ENCODE data around the gene ZMYND11. TPM values are rescaled to one million over a fixed set of nuclear protein-coding genes. Genes with fewer than 3 reads are reported as not detected.

Gene ZMYND11
- total RNA-seq, 1 donor from 2014 or later, result 49.7 TPM

DNA sequence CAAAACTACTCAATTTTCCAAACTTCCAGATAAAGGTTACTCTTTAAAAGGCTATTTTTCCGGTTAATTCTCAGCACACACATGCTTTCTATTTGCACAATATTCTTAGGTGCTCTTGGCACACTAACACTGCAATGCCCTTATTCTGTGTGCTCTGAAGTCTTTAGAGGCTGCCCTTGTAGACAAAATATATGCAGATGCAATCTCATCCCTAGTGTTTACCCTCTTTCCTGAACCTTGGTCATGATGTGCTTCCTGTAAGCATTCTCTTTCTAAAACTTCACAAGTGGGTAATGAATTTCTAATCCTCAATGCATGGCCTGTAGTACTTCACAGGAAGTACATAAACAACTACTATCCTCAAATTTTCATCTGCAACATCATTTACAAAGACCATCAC, 45.1 kb upstream of the ZMYND11 start:
- H3K9me3 Mint-ChIP-seq, result peaks cover 6% of the 10 kb centered on the region
- no peak overlapping the region for H3K27ac Mint-ChIP-seq (ENCODE audit: unreplicated experiment)
- peaks cover 2% of the 10 kb centered on the region for H3K36me3 Mint-ChIP-seq (ENCODE audit: low read depth)
- peaks cover under 1% of the 10 kb centered on the region for H3K4me1 Mint-ChIP-seq
- DNase-seq (ENCODE audit: low read depth, low spot score), result no peak
- TF ChIP-seq, protein P1, sequence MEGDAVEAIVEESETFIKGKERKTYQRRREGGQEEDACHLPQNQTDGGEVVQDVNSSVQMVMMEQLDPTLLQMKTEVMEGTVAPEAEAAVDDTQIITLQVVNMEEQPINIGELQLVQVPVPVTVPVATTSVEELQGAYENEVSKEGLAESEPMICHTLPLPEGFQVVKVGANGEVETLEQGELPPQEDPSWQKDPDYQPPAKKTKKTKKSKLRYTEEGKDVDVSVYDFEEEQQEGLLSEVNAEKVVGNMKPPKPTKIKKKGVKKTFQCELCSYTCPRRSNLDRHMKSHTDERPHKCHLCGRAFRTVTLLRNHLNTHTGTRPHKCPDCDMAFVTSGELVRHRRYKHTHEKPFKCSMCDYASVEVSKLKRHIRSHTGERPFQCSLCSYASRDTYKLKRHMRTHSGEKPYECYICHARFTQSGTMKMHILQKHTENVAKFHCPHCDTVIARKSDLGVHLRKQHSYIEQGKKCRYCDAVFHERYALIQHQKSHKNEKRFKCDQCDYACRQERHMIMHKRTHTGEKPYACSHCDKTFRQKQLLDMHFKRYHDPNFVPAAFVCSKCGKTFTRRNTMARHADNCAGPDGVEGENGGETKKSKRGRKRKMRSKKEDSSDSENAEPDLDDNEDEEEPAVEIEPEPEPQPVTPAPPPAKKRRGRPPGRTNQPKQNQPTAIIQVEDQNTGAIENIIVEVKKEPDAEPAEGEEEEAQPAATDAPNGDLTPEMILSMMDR (conservative IDR thresholded peaks at IDR 0.05), result no peak
- no peaks in the 10 kb centered on the region for H3K27me3 Mint-ChIP-seq (ENCODE audit: low read depth)
- no peak overlapping the region for H3K4me3 Mint-ChIP-seq

- Mint-ChIP-seq H3K9me3 (peaks cover 10% of the 10 kb centered on the region), H3K36me3 (ENCODE audit: low read depth) (peaks cover 2% of the 10 kb centered on the region), H3K27ac (ENCODE audit: unreplicated experiment) (no peak overlapping the region), H3K27me3 (ENCODE audit: low read depth) (no peaks in the 10 kb centered on the region), H3K4me3 (no peak overlapping the region), H3K4me1 (no peaks in the 10 kb centered on the region)
- TF ChIP-seq, protein P1 (conservative IDR thresholded peaks at IDR 0.05), result no peak
- no peak for DNase-seq (ENCODE audit: low read depth, low spot score)
Observed at GRCh38 chr10:91313-91712, 43.9 kb upstream of the ZMYND11 start.

DNA sequence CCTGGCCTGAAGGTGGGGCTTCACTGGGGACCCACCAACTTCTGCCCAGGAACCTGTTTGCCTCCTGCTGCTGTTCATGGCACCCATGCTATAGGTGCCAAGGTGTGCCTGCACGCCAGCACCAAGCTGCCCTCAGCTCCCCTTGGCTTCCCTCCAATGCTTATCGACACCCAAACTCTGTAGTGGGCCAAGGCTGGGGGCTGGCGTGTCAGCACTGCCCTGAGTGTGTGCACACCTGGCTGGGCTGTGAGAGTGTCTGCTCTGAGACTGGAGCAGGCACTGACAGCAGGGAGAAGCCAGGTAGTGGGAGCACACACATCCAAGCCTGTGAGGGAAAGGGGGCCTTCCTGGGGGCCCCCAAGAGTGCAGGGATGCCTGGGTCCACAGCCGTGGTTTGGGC, 43.1 kb upstream of the ZMYND11 start:
- no peak overlapping the region for H3K27ac Mint-ChIP-seq (ENCODE audit: unreplicated experiment)
- H3K36me3 Mint-ChIP-seq (ENCODE audit: low read depth), result peaks cover 6% of the 10 kb centered on the region
- H3K4me3 Mint-ChIP-seq, result no peak overlapping the region
- TF ChIP-seq, protein P1 (conservative IDR thresholded peaks at IDR 0.05), result no peak
- H3K4me1 Mint-ChIP-seq, result no peaks in the 10 kb centered on the region
- no peak for DNase-seq (ENCODE audit: low read depth, low spot score)
- H3K9me3 Mint-ChIP-seq, result peaks cover 14% of the 10 kb centered on the region
- no peaks in the 10 kb centered on the region for H3K27me3 Mint-ChIP-seq (ENCODE audit: low read depth)

DNA sequence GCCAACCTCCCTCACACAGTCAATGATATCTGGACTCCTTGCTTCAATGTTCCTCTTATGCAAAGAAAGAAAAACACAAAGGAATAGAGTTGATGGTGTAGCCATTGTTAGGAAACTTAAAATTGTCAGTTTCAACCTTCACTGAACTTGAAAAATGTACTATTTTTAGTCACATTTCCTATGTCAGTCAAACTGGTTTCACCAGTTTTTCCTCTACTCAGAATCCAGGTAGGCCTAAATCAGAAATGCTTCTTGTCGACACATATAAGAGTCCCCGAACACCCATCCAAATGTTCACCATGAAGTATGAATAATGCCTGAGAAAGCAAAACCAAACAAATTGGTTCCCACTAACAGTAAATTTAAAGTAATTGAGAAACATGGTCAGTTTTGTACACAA, 42.4 kb upstream of the ZMYND11 start:
- Mint-ChIP-seq H3K27me3 (ENCODE audit: low read depth) (no peaks in the 10 kb centered on the region), H3K4me3 (no peak overlapping the region)

DNA sequence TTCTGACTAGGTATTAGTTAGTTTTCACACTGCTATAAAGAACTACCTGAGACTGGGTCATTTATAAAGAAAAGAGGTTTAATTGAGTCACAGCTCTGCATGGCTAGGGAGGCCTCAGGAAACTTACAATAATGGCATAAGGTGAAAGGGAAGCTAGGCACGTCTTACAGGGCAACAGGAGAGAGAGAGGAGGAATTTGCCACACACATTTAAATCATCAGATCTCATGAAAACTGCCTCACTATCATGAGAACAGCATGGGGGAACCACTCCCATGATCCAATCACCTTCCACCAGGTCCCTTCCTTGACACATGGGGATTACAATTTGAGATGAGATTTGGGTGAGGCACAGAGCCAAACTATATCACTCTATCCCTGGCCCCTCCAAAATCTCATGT, 40.6 kb upstream of the ZMYND11 start:
- Mint-ChIP-seq H3K27ac (ENCODE audit: unreplicated experiment) (no peak overlapping the region), H3K9me3 (peaks cover 21% of the 10 kb centered on the region), H3K4me3 (no peak overlapping the region), H3K4me1 (no peaks in the 10 kb centered on the region), H3K36me3 (ENCODE audit: low read depth) (peaks cover 9% of the 10 kb centered on the region), H3K27me3 (ENCODE audit: low read depth) (no peaks in the 10 kb centered on the region)
- TF ChIP-seq, protein P1 (conservative IDR thresholded peaks at IDR 0.05), result no peak
- DNase-seq (ENCODE audit: low read depth, low spot score), result no peak

More for the DNA sequence above, 42.4 kb upstream of the ZMYND11 start:
- no peak for DNase-seq (ENCODE audit: low read depth, low spot score)
- H3K27ac Mint-ChIP-seq (ENCODE audit: unreplicated experiment), result no peak overlapping the region
- H3K36me3 Mint-ChIP-seq (ENCODE audit: low read depth), result peaks cover 9% of the 10 kb centered on the region
- H3K9me3 Mint-ChIP-seq, result peaks cover 19% of the 10 kb centered on the region
- TF ChIP-seq, protein P1 (conservative IDR thresholded peaks at IDR 0.05), result no peak
- no peaks in the 10 kb centered on the region for H3K4me1 Mint-ChIP-seq
